NCI-H1105 (cell line): Measurements from ENCODE around the gene HIVEP3.

Experiments used
- DNase-seq: peaks from one replicate; lab custom pipeline; 2025; lab: John Stamatoyannopoulos, UW

HIVEP3 gene

DNA sequence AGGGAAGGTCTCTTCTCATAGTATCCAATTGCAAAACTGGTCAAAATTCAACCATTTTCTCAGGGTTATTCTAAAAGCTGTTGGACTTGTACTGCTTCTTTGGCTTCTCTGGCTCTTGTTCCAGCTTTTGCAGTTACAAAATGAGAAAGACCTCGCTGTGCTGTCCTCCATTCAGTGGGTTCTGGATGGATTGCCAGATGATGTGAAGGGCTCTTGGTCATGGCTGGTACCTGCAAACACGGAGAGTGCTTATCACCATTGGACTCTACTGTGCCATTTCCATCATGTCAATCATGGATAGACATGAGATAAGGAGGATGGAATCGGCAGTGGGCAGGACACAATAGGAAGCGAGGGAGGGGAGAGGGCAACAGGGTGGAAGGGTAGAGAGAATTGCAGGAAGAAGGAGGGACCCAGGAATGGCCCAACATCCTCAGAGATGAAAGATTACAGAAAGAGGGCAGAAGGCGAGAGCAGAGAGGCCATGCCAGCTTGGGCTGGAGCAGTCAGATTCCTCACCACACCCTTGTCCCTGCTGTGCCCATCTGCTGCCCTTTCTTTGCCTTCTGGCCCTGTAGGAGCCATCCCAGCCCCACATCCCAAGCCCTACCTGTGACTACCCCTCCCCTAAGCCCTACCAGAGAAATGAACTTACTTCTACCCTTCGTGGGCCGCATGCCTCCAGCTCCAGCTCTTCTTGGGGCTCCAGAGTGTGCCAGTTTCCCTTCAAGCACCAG is 70.3 kb downstream of the HIVEP3 start:
- DNase-seq, result no peak

- DNase-seq, result no peak
Measured at GRCh38 chr1:41847733-41848132, 71.0 kb downstream of the HIVEP3 start.

- no peak for DNase-seq
Measured at GRCh38 chr1:41846625-41847405, 71.9 kb downstream of the HIVEP3 start.

DNA sequence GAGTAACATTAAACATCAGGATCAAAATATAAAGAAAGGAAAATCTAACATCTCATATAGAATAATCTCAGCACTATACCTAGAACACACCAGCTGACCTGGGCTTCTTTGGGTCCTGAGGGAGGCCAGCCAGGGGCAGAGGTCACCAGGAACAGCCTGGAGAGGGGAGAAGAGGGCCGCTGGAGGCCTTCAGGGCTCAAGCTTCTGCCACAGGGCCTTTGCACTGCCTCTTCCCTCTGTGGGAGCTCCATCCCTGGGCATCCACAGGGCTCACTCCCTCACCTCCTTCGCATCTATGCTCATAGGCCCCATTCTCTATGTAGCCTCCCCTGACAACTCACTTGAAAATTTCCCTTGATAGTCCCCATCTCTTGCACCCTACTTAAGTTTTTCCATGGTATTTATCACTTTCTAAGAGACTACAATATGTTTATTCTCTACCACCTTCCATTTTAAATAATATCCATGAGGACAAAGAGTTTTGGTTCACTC is 73.9 kb downstream of the HIVEP3 start:
- no peak for DNase-seq

GRCh38 chr1:41844255-41844654 is 74.5 kb downstream of the HIVEP3 start:
- no peak for DNase-seq

DNA sequence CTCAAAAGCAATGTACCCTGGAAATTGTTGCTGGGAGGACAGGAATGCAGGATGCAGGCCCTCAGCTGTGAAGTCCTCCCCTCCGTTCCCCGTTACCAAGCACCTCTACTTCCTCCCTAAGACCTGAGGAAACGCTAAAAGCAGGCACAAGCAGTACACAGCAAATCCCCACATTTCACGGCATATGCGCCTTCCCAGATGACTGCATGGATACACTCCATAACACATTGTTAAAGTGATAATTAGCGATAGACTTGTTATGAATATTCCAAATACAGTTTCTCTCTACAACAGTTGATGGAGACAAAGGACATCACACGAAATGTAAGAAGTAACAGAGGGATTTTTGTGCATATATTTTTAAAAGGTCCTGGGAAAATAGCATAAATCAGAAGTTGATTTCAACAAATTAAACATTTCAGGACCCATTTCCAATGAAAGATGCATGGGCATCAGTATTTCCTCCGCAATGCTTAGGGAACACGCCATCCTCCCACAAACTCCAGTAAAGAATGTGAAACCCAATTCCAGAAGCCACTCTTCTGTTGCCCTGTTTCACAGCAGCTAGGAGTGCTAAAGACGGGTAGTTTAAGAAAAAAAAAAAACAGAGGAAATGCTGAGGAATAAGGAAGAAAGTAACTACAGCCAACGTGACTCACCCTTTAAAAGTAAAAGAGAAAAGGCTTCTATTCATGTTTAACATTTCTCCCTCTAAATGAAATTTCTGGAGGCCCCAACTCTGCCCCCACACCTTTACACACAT is 75.5 kb downstream of the HIVEP3 start:
- DNase-seq, result no peak

GRCh38 chr1:41842326-41842725 is 76.4 kb downstream of the HIVEP3 start:
- no peak for DNase-seq

GRCh38 chr1:41840592-41841246 is 78.0 kb downstream of the HIVEP3 start:
- DNase-seq, result no peak

- no peak for DNase-seq
Measured at GRCh38 chr1:41838266-41838665, 80.5 kb downstream of the HIVEP3 start.

DNA sequence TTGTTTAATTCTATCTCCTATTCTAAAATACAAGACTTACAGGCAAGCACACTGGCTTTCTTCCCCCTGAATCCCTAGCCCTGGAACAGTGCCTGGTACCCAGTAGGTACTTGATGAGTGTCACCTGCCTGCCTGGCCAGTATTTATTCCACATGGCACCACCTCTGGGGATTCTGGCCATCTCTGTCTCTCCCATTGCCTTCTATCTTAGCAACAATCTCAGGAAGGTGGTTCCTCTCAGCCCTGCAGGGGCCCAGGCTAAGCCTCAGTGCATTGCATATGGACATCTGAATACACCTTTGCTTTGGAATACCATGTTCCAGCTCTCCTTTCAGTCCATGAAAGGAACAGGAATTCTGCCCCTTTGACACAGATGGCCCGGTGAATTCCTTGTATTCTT is 81.0 kb downstream of the HIVEP3 start:
- no peak for DNase-seq

DNA sequence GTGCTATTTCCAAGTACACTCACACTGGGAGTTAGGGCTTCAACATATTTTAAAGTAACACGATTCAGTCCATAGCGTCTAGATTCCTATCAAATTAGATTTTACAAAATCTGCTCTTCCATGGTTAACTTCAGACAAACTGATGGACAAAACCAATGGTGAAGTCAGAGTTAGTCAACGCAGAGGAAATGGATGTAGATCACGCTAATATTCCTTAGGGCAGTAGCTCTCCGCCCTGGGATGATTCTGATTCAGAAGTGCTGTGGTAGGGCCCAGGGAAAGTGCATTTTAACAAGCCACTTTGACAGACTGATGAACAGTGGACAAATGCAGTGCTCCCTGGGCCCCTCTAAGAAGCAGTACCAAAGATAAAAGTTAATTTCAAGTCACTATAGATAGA is 83.2 kb downstream of the HIVEP3 start:
- no peak for DNase-seq

- no peak for DNase-seq
Measured at GRCh38 chr1:41833519-41834000, 85.2 kb downstream of the HIVEP3 start.

- DNase-seq, result no peak
Measured at GRCh38 chr1:41830726-41831125, 88.0 kb downstream of the HIVEP3 start.

DNA sequence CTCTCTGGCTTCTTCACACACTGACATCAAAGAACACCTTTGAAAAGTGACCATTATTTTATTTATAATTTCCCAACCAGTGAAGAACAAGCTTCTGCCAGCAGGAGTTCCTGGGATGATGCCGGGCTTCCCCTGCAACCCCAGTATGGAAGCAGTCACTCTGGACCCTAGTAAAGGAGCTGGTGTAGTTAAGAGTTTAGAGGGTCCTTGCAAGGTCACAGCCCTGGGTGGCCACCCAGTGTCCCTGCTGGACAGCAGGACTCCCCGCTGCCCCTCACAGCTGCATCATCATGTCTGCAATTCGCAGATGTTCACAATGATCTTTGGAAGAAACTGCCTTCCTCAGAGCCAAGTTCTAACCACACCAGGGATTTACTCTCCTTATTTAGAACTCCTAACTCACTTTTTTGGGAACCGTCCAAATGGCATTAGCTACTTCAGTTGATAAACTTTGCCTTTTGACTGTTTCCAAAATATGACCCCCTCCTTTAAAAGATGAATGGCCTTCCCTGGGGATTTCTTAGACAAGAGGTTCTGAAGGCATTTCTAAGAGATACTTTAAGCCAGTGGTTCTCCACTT is 90.6 kb downstream of the HIVEP3 start:
- no peak for DNase-seq

DNA sequence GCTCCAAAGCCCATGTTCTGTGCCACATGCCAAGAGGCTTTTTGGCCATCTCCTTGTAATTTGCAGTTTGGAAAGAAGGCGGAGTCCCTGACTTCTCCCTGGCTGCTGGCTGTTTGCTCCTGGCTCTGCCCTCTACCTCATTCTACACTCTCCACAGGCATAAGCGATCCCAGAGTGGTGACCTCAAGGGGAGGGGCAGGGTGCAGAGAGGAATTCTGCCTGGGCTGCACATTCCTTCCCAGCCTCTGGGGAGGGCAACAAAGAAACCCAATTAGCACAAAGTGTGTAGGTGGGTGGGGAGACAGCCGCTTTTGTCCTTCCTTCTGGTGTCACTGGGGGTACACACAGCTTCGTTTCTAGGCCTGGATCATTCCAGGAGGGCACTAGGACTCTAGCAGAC is 95.3 kb downstream of the HIVEP3 start:
- DNase-seq, result no peak

DNA sequence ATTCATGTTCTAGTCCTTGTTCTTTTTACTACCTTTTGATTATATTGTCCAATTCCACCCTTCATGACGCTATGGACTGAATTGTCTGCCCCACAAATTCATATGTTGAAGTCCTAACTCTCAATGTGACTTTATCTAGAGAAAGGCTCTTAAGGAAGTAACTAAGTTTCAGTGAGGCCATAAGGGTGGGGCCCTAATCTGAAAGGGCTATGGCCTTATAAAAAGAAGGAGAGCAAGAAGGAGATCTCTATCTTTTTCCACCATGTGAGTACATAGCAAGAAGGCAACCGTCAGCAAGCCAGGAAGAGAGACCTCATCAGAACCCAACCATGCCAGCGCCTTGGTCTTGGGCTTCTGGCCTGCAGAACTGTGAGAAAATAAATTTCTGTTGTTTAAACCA is 95.9 kb downstream of the HIVEP3 start:
- no peak for DNase-seq

- DNase-seq, result no peak
Measured at GRCh38 chr1:41819843-41820242, 98.9 kb downstream of the HIVEP3 start.

- DNase-seq, result no peak
Measured at GRCh38 chr1:41819069-41819468, 99.7 kb downstream of the HIVEP3 start.

DNA sequence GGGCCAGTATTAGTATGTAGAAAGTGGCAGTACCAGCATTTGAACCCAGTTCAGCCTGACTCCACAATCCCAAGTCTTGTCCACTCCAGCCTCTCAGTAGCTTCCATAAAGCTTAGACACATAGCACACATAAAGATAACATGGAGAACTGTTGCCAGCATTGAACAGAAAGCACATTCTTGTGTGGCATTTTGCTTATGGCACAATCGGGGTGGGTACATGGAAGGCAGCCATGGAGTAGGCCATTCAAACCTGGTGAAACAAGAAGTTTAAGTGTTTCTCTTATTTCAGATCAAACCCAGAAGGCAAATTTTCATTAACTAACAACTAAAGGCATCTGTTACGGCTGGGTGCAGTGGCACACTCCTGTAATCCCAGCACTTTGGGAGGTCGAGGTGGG is 102.7 kb downstream of the HIVEP3 start:
- no peak for DNase-seq

- DNase-seq, result no peak
Measured at GRCh38 chr1:41813755-41814745, 104.7 kb downstream of the HIVEP3 start.
